Measurements from ENCODE around the gene SRL. TPM values are rescaled to one million over a fixed set of nuclear protein-coding genes. Genes with fewer than 3 reads are reported as not detected.
"Not testable (repeated sequence)": the region's sequence is repeated elsewhere in the genome, so short reads cannot be mapped to it uniquely, and the experiment has no call there.

Gene SRL
- total RNA-seq, 1 donor from 2014 or later, result 27.8 TPM

- peak; percentile 44 for DNase-seq
Measured at GRCh38 chr16:4159726-4160125, 82.2 kb downstream of the SRL start.

DNA sequence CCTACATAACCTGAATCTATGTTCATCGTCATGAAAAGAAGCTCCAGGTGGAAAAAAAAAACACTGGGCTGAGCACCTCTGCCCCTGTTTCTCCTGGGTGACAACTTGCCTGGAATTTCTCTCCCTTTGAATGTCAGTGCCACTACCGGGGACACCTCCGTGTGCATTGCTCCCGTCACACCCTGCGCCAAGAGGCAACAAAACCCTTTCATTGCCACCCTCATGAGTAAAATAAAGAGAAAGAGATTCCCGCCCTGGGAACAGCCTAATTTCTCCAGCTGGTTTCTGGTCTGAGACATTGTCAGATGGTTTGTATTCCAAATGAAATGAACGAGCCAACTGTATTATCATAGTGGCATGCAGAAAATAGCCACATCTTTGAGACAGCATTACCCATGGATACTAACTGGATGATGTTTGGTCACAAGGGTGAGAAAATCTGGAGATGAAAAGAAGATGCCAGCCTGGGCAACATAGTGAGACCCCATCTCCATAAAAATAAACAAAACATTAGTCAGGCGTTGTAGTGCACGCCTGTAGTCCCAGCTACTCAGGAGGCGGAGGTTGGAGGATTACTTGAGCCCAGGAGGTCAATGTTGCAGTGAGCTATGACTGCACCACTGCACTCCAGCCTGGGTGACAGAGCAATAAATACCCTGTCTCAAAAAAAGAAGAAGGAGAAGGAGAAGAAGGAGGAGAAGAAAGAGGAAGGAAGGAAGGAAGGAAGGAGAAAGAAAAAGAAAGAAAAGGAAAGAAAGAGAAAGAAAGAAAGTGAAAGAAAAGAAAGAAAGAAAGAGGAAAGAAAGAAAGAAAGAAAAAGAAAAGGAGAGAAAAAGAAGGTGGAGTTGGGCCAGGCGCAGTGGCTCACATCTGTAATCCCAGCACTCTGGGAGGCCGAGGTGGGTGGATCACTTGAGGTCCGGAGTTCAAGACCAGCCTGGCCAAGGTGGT is 83.5 kb downstream of the SRL start:
- no peak for DNase-seq

DNA sequence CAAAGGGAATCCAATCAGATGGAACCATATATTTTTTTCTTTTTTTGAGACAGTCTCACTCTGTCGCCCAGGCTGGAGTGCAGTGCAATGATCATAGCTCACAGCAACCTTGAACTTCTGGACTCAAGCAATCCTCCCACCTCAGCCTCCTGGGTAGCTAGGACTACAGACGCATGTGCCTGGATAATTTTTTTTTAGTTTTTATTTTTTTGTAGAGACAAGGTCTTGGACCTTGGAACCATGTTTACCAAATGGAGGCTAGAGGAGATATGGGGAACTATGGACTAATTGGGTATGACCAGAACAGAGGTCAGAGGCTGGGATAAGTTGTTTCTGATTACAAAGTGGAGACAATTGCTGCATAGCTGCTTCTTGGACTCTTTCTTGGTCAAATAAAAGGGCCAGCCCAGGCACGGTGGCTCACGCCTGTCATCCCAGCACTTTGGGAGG is 84.5 kb downstream of the SRL start:
- DNase-seq, result no peak

GRCh38 chr16:4156503-4156902 is 85.4 kb downstream of the SRL start:
- not testable (repeated sequence) for DNase-seq

DNA sequence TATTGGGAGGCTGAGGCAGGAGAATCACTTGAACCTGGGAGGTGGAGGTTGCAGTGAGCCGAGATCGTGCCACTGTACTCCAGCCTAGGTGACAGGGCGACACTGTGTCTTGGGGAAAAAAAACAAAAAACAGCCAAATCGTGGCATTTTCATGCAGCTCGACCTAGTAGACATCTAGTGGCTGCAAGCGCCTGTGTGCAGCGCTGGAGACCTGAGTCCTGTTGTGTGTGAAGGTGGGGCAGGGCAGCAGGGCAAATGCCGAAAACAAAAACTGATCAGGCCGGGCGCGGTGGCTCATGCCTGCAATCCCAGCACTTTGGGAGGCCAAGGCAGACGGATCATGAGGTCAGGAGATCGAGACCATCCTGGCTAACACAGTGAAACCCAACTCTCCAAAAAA is 88.5 kb downstream of the SRL start:
- not testable (repeated sequence) for DNase-seq

DNA sequence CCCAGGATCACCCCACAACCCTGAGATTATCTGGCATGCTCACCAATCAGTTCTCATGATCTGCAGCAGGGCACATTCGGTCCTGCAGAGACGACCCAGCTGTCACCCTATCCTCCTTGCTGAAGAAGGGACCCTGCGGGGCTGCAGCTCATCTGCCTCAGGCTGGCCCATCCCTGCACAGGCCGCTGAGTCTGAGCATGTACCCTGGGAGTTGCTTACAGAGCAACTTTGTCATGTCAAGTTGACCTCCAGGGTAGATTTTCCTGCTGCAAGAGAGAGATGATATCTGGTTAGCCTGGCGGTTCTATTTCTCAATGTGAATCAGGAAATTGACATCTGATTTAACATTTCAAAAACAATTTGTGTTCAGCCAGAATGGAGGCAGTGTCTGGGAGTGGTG is 89.6 kb downstream of the SRL start:
- no peak for DNase-seq

GRCh38 chr16:4147236-4147635 is 94.6 kb downstream of the SRL start:
- DNase-seq, result no peak

DNA sequence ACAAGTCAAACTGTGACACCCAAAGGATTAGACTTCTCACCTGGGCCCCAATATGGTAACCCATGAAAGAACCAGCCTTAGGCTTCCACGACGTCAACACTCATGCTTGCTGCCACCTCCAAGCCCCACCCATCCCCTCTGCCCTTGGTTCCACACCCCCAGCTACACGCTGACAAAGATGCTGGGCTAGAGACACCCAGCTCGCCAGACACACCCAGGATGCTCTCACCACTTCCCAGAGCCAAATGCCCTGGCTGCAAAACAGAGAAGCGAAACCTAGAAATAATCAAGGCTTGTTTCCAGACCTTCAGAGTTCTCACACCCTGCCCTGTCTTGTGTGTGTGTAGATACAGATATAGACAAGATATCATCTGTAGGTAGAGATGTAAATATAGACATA is 99.6 kb downstream of the SRL start:
- no peak for DNase-seq

DNA sequence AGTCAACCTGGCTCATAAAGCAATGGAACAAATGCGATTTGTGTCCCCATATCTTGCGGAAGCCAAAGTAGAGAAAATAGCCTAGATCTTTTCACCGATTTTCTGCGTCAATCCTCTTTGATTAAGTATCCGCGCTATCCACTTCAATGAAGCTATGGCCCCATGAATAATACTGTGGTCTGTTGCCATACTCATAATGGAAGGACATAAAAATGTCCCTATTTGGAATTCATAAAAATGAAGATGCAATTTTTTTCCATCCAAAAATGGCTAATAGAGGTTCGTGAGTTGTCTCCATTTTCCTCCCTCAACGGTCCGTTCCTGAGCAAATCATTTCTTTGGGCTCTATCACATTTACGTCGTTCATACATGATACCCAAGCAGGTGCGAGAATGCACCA is 100.3 kb downstream of the SRL start:
- DNase-seq, result no peak

GRCh38 chr16:4140652-4141051 is 101.2 kb downstream of the SRL start:
- DNase-seq, result no peak

DNA sequence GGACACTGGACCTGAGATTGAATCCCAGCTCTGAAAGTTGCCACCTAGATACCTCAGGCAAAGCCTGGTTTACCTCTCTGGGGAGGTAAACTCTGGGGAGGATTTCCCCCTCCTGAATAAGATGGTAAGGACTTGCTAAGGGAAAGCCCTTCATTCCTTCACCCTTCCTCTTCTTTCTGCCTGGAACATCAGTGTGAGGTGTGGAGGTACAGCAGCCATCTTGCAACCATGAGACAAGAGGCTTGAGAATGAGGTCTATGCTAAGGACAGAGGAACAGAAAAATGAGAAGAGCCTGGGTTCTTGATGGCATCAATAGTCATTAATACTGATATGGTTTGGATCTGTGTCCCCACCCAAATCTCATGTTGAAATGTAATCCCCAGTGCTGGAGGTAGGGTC is 101.9 kb downstream of the SRL start:
- no peak for DNase-seq

Other genes starting within 250 kb of the SRL start
- gene ADCY9, start 125.6 kb downstream of the SRL start, total RNA-seq, result 11.1 TPM
- gene TFAP4, start 30.9 kb upstream of the SRL start, total RNA-seq, result 9.3 TPM
- 4.4 TPM for gene GLIS2, start 74.0 kb upstream of the SRL start, total RNA-seq
- 16.5 TPM for gene PAM16, start 109.2 kb upstream of the SRL start, total RNA-seq
- gene VASN, start 129.8 kb upstream of the SRL start, total RNA-seq, result 20.6 TPM
- 10.9 TPM for gene CORO7, start 174.5 kb upstream of the SRL start, total RNA-seq
- 31.3 TPM for gene DNAJA3, start 183.8 kb upstream of the SRL start, total RNA-seq
- gene NMRAL1, start 232.5 kb upstream of the SRL start, total RNA-seq, result 24.1 TPM
- 28.8 TPM for gene HMOX2, start 234.3 kb upstream of the SRL start, total RNA-seq

Measured in skin of body (tissue), 2 donors.